ENCODE results near the gene VSX2. TPM values are rescaled to one million over a fixed set of nuclear protein-coding genes. Genes with fewer than 3 reads are reported as not detected.

The VSX2 gene
- polyA plus RNA-seq, 6 donors from 2014 or later = not detected

DNA sequence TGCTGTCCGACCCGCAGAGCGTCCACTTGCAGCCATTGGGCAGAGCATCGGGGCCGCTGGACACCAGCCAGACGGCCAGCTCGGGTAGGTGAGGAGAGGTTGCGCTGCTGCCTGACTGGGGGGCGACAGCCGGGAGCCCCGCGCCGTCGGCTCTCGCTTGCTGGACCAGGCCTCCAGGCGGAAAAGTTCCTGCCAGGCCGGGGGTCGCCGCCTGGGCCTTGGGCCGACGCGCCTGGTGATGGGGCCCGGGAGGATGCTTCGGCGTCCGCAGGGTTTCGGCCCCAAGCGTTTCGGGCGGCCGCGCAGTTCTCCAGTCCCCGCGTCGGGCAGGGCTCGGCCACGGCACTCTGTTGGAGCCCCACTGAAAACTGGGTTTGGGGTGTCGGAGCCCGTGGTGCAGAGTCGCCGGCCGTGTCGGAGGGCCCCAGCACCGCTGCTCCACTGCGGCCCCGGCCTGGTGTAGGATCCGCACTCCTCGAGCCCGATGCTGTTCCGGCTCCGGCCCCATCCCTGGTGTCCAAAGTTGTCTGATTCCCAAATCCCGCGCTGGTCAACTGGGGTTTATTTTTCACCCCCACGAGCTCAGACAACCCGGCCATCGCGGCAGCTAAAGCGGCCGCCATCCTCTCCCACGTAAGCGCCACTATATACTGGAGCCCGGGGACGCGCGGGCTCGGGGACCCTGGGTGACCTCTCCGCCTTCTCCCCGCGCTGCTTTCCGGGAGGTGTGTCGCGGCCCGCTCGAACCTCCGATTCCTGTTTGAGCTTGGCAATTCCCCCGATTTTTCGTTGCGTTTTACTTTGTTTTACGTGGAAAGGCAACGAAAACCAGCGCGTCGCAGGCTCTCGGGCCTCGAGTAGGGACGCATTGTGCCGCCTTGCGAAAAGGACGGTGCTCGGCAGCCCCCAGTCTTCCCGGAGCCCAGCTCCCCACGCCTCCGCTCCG is 872 bp downstream of the VSX2 start:
- Mint-ChIP-seq H3K36me3 (no peaks in the 10 kb centered on the region), H3K27me3 (peaks cover 76 to 94% (median 87%) of the 10 kb centered on the region in 3 donors), H3K27ac (peak overlapping the region in 1 of 6 donors; percentile 20), H3K9me3 (peaks cover 0 to 3% (median 0%) of the 10 kb centered on the region in 7 donors), H3K4me1 (peaks cover 16 to 33% (median 23%) of the 10 kb centered on the region in 3 donors), H3K4me3 (peak overlapping the region; percentile 43 to 89 (median 80))
- ATAC-seq (ENCODE audit: low read depth in 2 of 2) = no peak
- no peak for DNase-seq

DNA sequence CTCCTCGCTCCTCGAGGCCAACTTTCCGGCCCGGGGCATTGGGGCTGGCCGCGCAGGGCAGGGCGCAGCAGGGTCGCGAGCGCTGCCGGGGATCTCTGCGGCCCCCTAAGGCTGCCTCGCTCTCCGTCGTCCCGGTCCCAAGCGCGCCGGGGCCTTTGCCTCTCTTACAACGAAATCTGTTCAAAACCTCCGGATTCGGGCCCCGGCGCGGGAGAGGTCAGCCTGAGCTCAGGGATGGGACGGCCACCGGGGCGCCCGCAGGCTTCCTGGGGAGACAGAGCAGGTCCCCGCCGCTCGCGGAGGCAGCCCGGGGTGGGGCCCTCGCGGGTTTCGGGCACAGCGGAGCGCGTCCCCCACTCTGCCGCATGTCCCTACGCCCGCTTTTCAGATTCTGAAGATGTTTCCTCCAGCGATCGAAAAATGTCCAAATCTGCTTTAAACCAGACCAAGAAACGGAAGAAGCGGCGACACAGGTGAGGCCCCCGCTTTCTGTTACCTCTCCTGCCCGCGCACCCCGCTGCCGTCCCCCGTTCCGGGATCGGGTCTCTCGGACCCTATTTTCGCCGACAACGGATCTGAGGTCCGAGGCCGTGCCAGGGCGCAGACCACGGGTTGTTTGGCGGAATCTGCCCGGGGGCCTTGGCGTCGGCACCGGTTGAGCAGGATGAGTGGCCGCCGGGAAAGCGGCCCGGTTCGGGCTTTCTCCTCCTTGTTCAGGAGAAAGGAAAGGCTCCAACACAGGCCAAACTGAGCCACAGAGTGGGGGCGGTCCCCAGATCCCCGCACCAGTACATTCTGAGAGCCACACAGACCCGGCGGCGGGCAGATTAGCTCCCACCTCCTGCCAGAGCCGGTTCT is 1.8 kb downstream of the VSX2 start:
- Mint-ChIP-seq H3K4me3 (peak overlapping the region; percentile 43 to 89 (median 80)), H3K4me1 (peaks cover 16 to 33% (median 23%) of the 10 kb centered on the region in 3 donors), H3K36me3 (no peaks in the 10 kb centered on the region), H3K27ac (peak overlapping the region in 1 of 6 donors; percentile 97), H3K27me3 (peaks cover 79 to 95% (median 92%) of the 10 kb centered on the region in 3 donors), H3K9me3 (peaks cover 0 to 3% (median 0%) of the 10 kb centered on the region in 7 donors)
- ATAC-seq (ENCODE audit: low read depth in 2 of 2) = peak; percentile 22 to 42
- DNase-seq = no peak

DNA sequence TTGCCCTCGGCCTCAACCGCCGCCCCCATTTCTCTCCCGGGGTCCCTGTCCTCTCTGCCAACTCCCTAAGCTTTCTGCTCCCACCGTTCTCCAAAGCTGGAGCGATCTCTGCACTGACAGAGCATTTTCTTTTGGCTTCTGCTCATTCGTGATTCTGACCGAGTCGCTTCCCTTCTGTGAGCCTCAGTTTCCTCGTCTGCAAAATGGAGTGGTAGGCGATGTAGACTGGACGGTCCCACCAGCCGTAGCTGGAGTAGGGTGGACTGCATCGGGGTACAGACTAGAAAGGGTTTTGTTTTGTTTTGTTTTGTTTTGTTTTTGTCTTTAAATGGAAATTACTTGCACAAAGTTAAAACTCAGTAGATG is 2.4 kb downstream of the VSX2 start:
- peaks cover 80 to 95% (median 93%) of the 10 kb centered on the region in 3 donors for H3K27me3 Mint-ChIP-seq
- peaks cover 0 to 3% (median 0%) of the 10 kb centered on the region in 7 donors for H3K9me3 Mint-ChIP-seq
- H3K36me3 Mint-ChIP-seq = peaks cover 0 to 4% of the 10 kb centered on the region in 2 donors
- ATAC-seq (ENCODE audit: low read depth in 2 of 2) (no peak), DNase-seq (no peak)
- H3K4me1 Mint-ChIP-seq = peaks cover 16 to 33% (median 23%) of the 10 kb centered on the region in 3 donors
- no peak overlapping the region for H3K27ac Mint-ChIP-seq
- peak overlapping the region; percentile 34 to 89 (median 80) for H3K4me3 Mint-ChIP-seq

DNA sequence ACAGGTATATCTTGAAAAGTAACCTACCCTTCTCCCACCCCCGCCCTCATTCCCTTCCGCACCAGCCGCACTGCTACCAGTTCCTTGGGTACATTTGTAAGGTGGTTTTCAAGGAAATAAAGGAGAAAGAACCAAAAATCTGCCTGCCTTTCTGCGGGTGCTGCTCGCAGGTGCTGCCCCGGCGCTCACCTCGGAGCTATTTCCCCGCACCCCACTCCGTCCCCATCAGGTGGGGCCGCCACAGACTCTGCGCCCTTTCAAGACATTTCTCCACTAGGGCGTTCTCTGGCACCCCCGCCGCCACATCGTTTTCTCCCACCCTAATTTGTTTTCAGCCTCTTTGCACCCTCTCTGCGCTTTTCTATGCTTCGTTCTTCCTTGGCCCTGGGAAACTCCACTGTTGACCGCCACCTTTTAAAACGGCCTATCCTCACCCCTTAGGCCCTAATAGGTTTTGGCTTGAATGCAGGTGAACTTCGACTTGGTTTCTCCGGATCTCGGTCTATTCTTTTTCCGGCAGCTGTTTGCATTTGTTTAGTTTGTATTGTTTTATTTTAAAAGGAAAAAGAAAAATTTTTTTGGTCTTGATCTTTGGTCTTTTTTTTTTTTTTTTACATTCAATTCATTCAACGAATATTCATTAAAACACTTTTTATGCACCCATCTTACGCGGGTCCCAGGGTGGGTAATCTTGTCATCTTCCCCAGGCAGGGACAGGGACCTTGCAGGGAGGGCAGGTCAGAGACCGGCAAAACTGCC is 3.0 kb downstream of the VSX2 start:
- H3K4me1 Mint-ChIP-seq = peaks cover 16 to 33% (median 23%) of the 10 kb centered on the region in 3 donors
- H3K27me3 Mint-ChIP-seq = peaks cover 75 to 95% (median 95%) of the 10 kb centered on the region in 3 donors
- peaks cover 0 to 4% of the 10 kb centered on the region in 2 donors for H3K36me3 Mint-ChIP-seq
- no peak for DNase-seq
- peak; percentile 25 to 32 for ATAC-seq (ENCODE audit: low read depth in 2 of 2)
- peak overlapping the region; percentile 34 to 89 (median 80) for H3K4me3 Mint-ChIP-seq
- peaks cover 0 to 3% (median 0%) of the 10 kb centered on the region in 7 donors for H3K9me3 Mint-ChIP-seq
- H3K27ac Mint-ChIP-seq = peak overlapping the region in 1 of 6 donors; percentile 88

DNA sequence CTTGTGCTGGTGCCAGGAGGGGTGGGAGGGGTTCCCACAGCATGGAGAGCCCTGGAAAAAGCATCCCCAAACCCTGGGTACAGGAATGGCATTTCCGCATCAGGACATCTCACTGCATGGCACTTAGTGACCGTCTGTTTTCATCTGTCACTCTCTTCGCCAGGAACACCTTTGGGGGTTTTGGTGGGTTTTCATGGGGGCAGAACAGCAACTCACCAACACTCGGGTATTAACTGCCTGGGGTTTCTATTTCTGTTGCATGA is 3.5 kb downstream of the VSX2 start:
- DNase-seq (no peak), ATAC-seq (ENCODE audit: low read depth in 2 of 2) (no peak)
- Mint-ChIP-seq H3K27me3 (peaks cover 70 to 92% (median 90%) of the 10 kb centered on the region in 3 donors), H3K36me3 (peaks cover 0 to 4% of the 10 kb centered on the region in 2 donors), H3K27ac (peak overlapping the region in 1 of 6 donors; percentile 51), H3K4me1 (peaks cover 16 to 33% (median 23%) of the 10 kb centered on the region in 3 donors), H3K9me3 (peaks cover 0 to 3% (median 0%) of the 10 kb centered on the region in 7 donors), H3K4me3 (peak overlapping the region in 3 of 8 donors; percentile 1 to 82 (median 78))

DNA sequence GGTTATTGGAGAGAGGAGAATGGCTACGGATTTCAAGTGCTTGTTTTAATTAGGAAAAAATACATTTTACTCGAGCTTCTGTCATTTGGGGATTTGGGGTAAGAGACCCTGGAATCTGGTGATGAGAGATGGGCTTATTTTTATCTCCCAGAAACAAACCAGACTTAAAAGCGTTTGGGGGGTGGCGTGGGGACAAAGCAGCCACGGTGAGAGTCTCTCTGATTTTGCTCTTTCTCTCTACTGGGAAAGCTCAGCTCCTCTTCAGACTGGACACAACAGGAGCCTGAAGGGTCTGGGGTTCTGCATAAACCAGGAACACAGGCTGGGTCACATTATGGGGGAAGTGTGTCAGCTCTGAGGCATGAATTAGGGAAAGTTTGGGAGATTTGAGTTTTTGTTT is 3.8 kb downstream of the VSX2 start:
- DNase-seq = no peak
- peaks cover 67 to 88% (median 87%) of the 10 kb centered on the region in 3 donors for H3K27me3 Mint-ChIP-seq
- H3K27ac Mint-ChIP-seq = peak overlapping the region in 2 of 6 donors; percentile 23 to 51
- ATAC-seq (ENCODE audit: low read depth in 2 of 2) = no peak
- H3K4me1 Mint-ChIP-seq = peaks cover 16 to 33% (median 23%) of the 10 kb centered on the region in 3 donors
- H3K36me3 Mint-ChIP-seq = peaks cover 0 to 4% of the 10 kb centered on the region in 2 donors
- peaks cover 0 to 3% (median 0%) of the 10 kb centered on the region in 7 donors for H3K9me3 Mint-ChIP-seq
- H3K4me3 Mint-ChIP-seq = peak overlapping the region in 2 of 8 donors; percentile 1 to 19

DNA sequence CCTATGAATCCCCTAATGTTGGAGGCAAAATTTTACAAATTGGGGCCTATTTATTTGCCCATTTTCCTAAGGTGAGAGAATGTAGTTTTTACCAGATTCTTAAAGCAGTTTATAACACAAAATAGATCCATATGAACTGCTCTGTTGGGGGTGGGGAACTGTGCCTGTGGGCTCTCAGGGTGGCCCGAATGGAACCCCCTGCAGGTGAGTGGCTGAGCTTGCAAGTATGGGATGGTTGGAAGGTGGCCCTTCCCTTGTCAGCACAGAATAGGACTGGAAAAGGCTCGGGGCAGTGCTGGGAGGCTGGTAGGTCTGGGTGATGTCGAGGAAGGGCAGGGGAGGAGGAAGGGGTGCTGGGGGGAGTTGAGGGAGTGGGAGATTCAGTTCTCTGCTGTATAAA is 4.9 kb downstream of the VSX2 start:
- peaks cover 16 to 29% (median 23%) of the 10 kb centered on the region in 3 donors for H3K4me1 Mint-ChIP-seq
- no peak overlapping the region for H3K27ac Mint-ChIP-seq
- no peak overlapping the region for H3K4me3 Mint-ChIP-seq
- DNase-seq (no peak), ATAC-seq (ENCODE audit: low read depth in 2 of 2) (peak in 1 of 2 donors; percentile 40)
- H3K27me3 Mint-ChIP-seq = peaks cover 57 to 85% (median 76%) of the 10 kb centered on the region in 3 donors
- peaks cover 0 to 4% of the 10 kb centered on the region in 2 donors for H3K36me3 Mint-ChIP-seq
- H3K9me3 Mint-ChIP-seq = peaks cover 0 to 3% (median 0%) of the 10 kb centered on the region in 7 donors

DNA sequence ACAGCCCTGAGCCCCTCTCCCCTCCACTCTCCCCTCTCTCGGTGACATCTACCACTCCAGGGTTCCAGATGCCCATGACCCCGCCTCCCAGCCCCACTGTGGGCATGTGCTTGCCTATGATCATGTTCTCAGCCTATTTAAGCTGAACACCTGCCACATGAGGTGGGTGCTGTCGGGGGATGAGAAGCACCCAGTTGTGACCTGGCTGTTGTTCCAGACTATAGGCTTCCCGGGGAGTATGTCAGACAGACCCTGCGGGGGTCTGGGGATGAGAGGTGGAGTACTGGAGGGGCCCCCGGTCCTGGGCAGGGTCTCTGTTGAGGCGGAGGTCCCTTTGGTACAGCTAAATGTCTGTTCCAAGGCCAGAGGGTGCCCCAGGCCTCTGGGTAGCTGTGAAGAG is 6.0 kb downstream of the VSX2 start:
- ATAC-seq (ENCODE audit: low read depth in 2 of 2) = no peak
- peaks cover 61 to 86% (median 70%) of the 10 kb centered on the region in 3 donors for H3K27me3 Mint-ChIP-seq
- peak overlapping the region in 1 of 8 donors; percentile 52 for H3K4me3 Mint-ChIP-seq
- H3K4me1 Mint-ChIP-seq = peaks cover 14 to 26% (median 22%) of the 10 kb centered on the region in 3 donors
- peaks cover 0 to 3% (median 0%) of the 10 kb centered on the region in 7 donors for H3K9me3 Mint-ChIP-seq
- no peak for DNase-seq
- peaks cover 0 to 4% of the 10 kb centered on the region in 2 donors for H3K36me3 Mint-ChIP-seq
- no peak overlapping the region for H3K27ac Mint-ChIP-seq

DNA sequence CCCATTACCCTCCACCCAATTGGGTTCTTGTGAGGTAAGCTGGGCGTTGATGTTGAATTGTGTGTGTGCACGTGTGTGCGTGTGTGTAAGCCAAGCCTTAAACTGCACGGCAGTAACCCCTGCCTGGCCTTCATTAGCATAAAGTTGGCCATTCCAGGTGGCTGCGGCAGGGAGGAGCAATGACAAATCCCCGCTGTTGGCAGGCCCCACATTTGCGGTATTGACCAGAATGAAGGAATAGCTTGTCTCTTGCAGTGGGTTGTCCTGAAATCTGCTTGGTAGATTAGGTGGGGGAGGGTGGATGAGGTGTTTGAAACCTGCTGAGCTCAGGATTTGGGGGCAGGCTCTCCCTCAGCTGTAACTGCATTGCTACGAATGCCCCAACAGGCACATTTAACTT is 7.3 kb downstream of the VSX2 start:
- ATAC-seq (ENCODE audit: low read depth in 2 of 2) (no peak), DNase-seq (no peak)
- Mint-ChIP-seq H3K36me3 (peaks cover 3 to 4% of the 10 kb centered on the region in 2 donors), H3K9me3 (peaks cover 0 to 3% (median 0%) of the 10 kb centered on the region in 7 donors), H3K4me3 (no peak overlapping the region), H3K4me1 (peaks cover 11 to 18% (median 14%) of the 10 kb centered on the region in 3 donors), H3K27me3 (peaks cover 56 to 86% (median 62%) of the 10 kb centered on the region in 3 donors), H3K27ac (no peak overlapping the region)

DNA sequence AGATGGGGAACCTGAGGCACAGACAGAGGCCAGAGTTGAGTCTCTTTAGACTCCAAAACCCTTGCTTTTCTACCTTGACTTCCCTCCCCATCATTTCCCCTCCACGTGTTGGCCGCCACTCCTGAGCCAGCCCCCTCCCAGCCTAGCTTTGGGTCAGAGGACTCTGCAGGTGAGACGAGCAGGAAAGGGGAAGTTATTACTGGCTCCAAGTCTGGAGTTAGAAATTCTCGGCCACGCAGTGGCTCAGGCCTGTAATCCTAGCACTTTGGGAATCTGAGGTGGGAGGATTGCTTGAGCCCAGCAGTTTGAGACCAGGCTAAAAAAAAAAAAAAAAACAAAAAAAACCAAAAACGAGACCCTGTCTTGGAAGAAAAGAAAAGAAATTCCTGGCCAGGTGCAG is 8.8 kb downstream of the VSX2 start:
- H3K27me3 Mint-ChIP-seq = peaks cover 44 to 86% (median 54%) of the 10 kb centered on the region in 3 donors
- H3K36me3 Mint-ChIP-seq = peaks cover 4 to 7% of the 10 kb centered on the region in 2 donors
- H3K27ac Mint-ChIP-seq = no peak overlapping the region
- no peak for DNase-seq
- H3K4me1 Mint-ChIP-seq = peaks cover 6 to 8% (median 8%) of the 10 kb centered on the region in 3 donors
- ATAC-seq (ENCODE audit: low read depth in 2 of 2) = no peak
- no peaks in the 10 kb centered on the region for H3K9me3 Mint-ChIP-seq
- no peak overlapping the region for H3K4me3 Mint-ChIP-seq

DNA sequence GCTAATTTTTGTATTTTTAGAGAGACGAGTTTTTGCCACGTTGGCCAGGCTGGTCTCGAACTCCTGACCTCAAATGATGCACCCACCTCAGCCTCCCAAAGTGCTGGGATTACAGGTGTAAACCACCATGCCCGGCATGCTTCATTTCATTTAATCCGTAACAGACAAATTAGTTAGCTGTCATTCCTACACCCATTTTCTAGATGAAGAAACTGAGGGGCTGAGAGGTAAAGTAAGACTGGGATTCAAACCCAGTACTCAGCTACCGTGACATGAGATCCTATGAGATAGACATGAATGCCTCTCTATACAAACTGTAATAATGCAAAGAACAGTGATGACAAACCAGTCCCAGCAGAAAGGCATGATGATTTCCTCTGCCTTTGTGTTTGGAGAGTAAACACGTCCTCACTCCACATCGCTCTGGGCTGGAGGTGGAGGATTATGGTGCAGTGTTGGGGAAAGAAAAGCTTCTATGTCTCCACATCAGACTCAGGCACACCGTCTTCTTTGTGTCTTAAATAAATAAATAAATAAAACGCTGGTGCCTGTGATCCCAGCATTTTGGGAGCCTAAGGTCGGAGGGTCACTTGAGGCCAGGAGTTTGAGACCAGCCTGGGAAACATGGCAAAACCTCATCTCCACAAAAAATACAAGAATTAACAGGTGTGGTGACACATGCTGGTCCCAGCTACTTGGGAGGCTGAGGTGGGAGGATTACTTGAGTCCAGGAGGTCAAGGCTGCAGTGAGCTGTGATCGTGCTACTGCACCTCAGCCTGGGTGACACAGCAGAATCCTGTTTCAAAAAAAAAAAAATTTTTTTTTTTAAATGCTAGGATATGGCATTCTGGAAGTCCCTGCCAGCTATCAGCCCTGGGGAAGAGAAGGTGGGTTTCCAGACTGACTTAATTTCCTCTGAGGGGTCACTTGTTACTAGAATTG is 10.5 kb downstream of the VSX2 start:
- Mint-ChIP-seq H3K4me3 (no peak overlapping the region), H3K27ac (no peak overlapping the region), H3K27me3 (peaks cover 27 to 78% (median 37%) of the 10 kb centered on the region in 3 donors), H3K9me3 (no peaks in the 10 kb centered on the region), H3K4me1 (peaks cover 6 to 8% (median 6%) of the 10 kb centered on the region in 3 donors), H3K36me3 (peaks cover 4 to 7% of the 10 kb centered on the region in 2 donors)
- DNase-seq = no peak
- no peak for ATAC-seq (ENCODE audit: low read depth in 2 of 2)
